ENCODE results near the gene PTPRE.

DNA sequence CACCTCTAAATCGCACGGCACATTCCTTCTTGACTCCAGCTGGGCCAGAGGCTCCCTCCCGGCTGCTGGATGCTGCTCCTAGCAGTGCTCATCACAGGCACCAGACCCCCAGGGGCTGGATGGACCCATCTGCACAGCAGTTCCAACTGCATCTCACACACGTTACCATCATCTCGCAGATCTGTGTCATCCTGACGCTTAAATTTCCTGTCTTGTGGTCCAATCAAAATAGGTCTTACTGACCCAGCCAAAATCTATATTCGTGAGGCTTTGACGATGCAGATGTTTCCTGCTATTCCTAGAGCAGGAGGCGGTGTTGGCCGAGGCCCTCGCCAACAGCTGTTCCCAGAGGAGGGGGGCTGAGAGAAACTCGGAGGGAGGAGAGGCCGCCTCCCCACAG lies 111.3 kb downstream of the PTPRE start:
- no peak for TF ChIP-seq GABPA (IDR thresholded peaks at IDR 0.05; ENCODE audit: low read depth)
- no peak for TF ChIP-seq CTCF (IDR thresholded peaks at IDR 0.05; ENCODE audit: insufficient read depth, low read length)
- no peak for TF ChIP-seq POLR2AphosphoS5 (IDR thresholded peaks at IDR 0.05; ENCODE audit: low read depth)
- TF ChIP-seq, protein P1, sequence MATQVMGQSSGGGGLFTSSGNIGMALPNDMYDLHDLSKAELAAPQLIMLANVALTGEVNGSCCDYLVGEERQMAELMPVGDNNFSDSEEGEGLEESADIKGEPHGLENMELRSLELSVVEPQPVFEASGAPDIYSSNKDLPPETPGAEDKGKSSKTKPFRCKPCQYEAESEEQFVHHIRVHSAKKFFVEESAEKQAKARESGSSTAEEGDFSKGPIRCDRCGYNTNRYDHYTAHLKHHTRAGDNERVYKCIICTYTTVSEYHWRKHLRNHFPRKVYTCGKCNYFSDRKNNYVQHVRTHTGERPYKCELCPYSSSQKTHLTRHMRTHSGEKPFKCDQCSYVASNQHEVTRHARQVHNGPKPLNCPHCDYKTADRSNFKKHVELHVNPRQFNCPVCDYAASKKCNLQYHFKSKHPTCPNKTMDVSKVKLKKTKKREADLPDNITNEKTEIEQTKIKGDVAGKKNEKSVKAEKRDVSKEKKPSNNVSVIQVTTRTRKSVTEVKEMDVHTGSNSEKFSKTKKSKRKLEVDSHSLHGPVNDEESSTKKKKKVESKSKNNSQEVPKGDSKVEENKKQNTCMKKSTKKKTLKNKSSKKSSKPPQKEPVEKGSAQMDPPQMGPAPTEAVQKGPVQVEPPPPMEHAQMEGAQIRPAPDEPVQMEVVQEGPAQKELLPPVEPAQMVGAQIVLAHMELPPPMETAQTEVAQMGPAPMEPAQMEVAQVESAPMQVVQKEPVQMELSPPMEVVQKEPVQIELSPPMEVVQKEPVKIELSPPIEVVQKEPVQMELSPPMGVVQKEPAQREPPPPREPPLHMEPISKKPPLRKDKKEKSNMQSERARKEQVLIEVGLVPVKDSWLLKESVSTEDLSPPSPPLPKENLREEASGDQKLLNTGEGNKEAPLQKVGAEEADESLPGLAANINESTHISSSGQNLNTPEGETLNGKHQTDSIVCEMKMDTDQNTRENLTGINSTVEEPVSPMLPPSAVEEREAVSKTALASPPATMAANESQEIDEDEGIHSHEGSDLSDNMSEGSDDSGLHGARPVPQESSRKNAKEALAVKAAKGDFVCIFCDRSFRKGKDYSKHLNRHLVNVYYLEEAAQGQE (IDR thresholded peaks at IDR 0.05; ENCODE audit: insufficient replicate concordance, low read depth): no peak

All from HL-60 (cell line).